IPS DF 6.9 (cell line): Measurements from ENCODE around the gene NSMF.
"Not testable (repeated sequence)": the region's sequence is repeated elsewhere in the genome, so short reads cannot be mapped to it uniquely, and the experiment has no call there.

Experiments
- DNase-seq: peaks from one replicate; pipeline ENCODE4 v3.0.0-alpha.2; 2013; ENCODE audit warnings: low read depth, low spot score
- H3K27ac ChIP-seq: one replicate; pipeline ENCODE4 v1.5.1; 2013; ENCODE audit warnings: low read length, control low read depth
- H3K27me3 ChIP-seq: 2 replicates; pipeline ENCODE4 v1.6.1; 2013; ENCODE audit warnings: mild to moderate bottlenecking, low read length; ENCODE audit not compliant: control insufficient read depth, insufficient read depth
- H3K36me3 ChIP-seq: 2 replicates; pipeline ENCODE4 v1.6.1; 2013; ENCODE audit warnings: low read length; ENCODE audit not compliant: control insufficient read depth, insufficient read depth
- H3K4me1 ChIP-seq: 2 replicates; pipeline ENCODE4 v1.6.1; 2013; ENCODE audit warnings: low read length; ENCODE audit not compliant: control insufficient read depth, insufficient read depth
- H3K4me3 ChIP-seq: 2 replicates; pipeline ENCODE4 v1.5.1; 2013; ENCODE audit warnings: mild to moderate bottlenecking, low read length
- H3K9me3 ChIP-seq: 2 replicates; pipeline ENCODE4 v1.6.1; 2013; ENCODE audit warnings: low read length, inconsistent platforms; ENCODE audit not compliant: control insufficient read depth, insufficient read depth
- WGBS: extraction: QIAGEN DNeasy Blood & Tissue Kit; methylation state at CpG from one replicate; pipeline ENCODE4 v1.1.7; 2013; ENCODE audit warnings: mixed read lengths, missing lambda C conversion rate; ENCODE audit not compliant: insufficient read length, insufficient coverage; 5-methylcytosine and 5-hydroxymethylcytosine counted together

The NSMF gene

GRCh38 chr9:137470785-137471184 lies 11.7 kb upstream of the NSMF start:
- Histone ChIP-seq H3K27me3 (no peaks in the 10 kb centered on the region), H3K4me3 (no peak overlapping the region), H3K27ac (no peak overlapping the region), H3K4me1 (no peaks in the 10 kb centered on the region), H3K9me3 (no peaks in the 10 kb centered on the region), H3K36me3 (no peaks in the 10 kb centered on the region)
- no CpG with 5 or more reads among the region's 7 CpGs for WGBS
- DNase-seq, result no peak

- H3K27ac ChIP-seq, result no peak overlapping the region
- H3K4me3 ChIP-seq, result no peak overlapping the region
- H3K36me3 ChIP-seq, result peaks cover 2% of the 10 kb centered on the region; the same call in 1 of the 2 replicates
- WGBS, result no CpG with 5 or more reads among the region's 7 CpGs
- H3K4me1 ChIP-seq, result no peaks in the 10 kb centered on the region
- H3K27me3 ChIP-seq, result no peaks in the 10 kb centered on the region
- no peak for DNase-seq
- no peaks in the 10 kb centered on the region for H3K9me3 ChIP-seq
Measured at GRCh38 chr9:137467896-137468295, 8.8 kb upstream of the NSMF start.

GRCh38 chr9:137467161-137467581 lies 8.0 kb upstream of the NSMF start:
- no peaks in the 10 kb centered on the region for H3K27me3 ChIP-seq
- no peak overlapping the region for H3K27ac ChIP-seq
- H3K9me3 ChIP-seq, result no peaks in the 10 kb centered on the region
- no CpG with 5 or more reads among the region's 16 CpGs for WGBS
- peaks cover 2% of the 10 kb centered on the region; the same call in 1 of the 2 replicates for H3K36me3 ChIP-seq
- no peak overlapping the region for H3K4me3 ChIP-seq
- no peaks in the 10 kb centered on the region for H3K4me1 ChIP-seq
- no peak for DNase-seq

GRCh38 chr9:137466389-137467085 lies 7.4 kb upstream of the NSMF start:
- H3K27me3 ChIP-seq, H3K4me1 ChIP-seq, H3K36me3 ChIP-seq, H3K9me3 ChIP-seq, H3K4me3 ChIP-seq, H3K27ac ChIP-seq, DNase-seq: not testable (repeated sequence)
- no CpG with 5 or more reads among the region's 35 CpGs for WGBS

GRCh38 chr9:137465720-137466388 lies 6.7 kb upstream of the NSMF start:
- DNase-seq, result no peak
- no peaks in the 10 kb centered on the region for H3K27me3 ChIP-seq
- no peaks in the 10 kb centered on the region for H3K9me3 ChIP-seq
- peaks cover 2% of the 10 kb centered on the region; the same call in 1 of the 2 replicates for H3K36me3 ChIP-seq
- no peak overlapping the region for H3K4me3 ChIP-seq
- H3K4me1 ChIP-seq, result no peaks in the 10 kb centered on the region
- no peak overlapping the region for H3K27ac ChIP-seq
- WGBS, result no CpG with 5 or more reads among the region's 23 CpGs

- WGBS, result no CpG with 5 or more reads among the region's 23 CpGs
- Histone ChIP-seq H3K4me3 (no peak overlapping the region), H3K27me3 (no peaks in the 10 kb centered on the region), H3K36me3 (peaks cover 2% of the 10 kb centered on the region; the same call in 1 of the 2 replicates), H3K9me3 (no peaks in the 10 kb centered on the region), H3K4me1 (no peaks in the 10 kb centered on the region), H3K27ac (no peak overlapping the region)
- DNase-seq, result no peak
Measured at GRCh38 chr9:137465000-137465719, 6.0 kb upstream of the NSMF start.

- DNase-seq, result no peak
- H3K4me3 ChIP-seq, result no peak overlapping the region
- no peak overlapping the region for H3K27ac ChIP-seq
- H3K27me3 ChIP-seq, result no peaks in the 10 kb centered on the region
- no CpG with 5 or more reads among the region's 28 CpGs for WGBS
- no peaks in the 10 kb centered on the region for H3K9me3 ChIP-seq
- H3K4me1 ChIP-seq, result 0 out of 2 replicates have a peak, but pooled peaks cover under 1% of the 10 kb centered on the region
- peaks cover 2% of the 10 kb centered on the region; the same call in 1 of the 2 replicates for H3K36me3 ChIP-seq
Measured at GRCh38 chr9:137464291-137464999, 5.3 kb upstream of the NSMF start.

- no peak overlapping the region for H3K4me3 ChIP-seq
- DNase-seq, result no peak
- no peak overlapping the region for H3K27ac ChIP-seq
- H3K9me3 ChIP-seq, result no peaks in the 10 kb centered on the region
- no peaks in the 10 kb centered on the region for H3K27me3 ChIP-seq
- H3K36me3 ChIP-seq, result peaks cover 2% of the 10 kb centered on the region; the same call in 1 of the 2 replicates
- no CpG with 5 or more reads among the region's 18 CpGs for WGBS
- H3K4me1 ChIP-seq, result 0 out of 2 replicates have a peak, but pooled peaks cover 2% of the 10 kb centered on the region
Measured at GRCh38 chr9:137463931-137464290, 4.8 kb upstream of the NSMF start.

- Histone ChIP-seq H3K4me1 (0 out of 2 replicates have a peak, but pooled peaks cover 2% of the 10 kb centered on the region), H3K4me3 (no peak overlapping the region), H3K36me3 (peaks cover 2% of the 10 kb centered on the region; the same call in 1 of the 2 replicates), H3K27me3 (no peaks in the 10 kb centered on the region), H3K27ac (no peak overlapping the region), H3K9me3 (no peaks in the 10 kb centered on the region)
- WGBS, result no CpG with 5 or more reads among the region's 30 CpGs
- no peak for DNase-seq
Measured at GRCh38 chr9:137462986-137463930, 4.1 kb upstream of the NSMF start.
